ENCODE results near the gene LIN28B.
"Not testable (repeated sequence)": the region's sequence is repeated elsewhere in the genome, so short reads cannot be mapped to it uniquely, and the experiment has no call there.

Gene LIN28B, protein sequence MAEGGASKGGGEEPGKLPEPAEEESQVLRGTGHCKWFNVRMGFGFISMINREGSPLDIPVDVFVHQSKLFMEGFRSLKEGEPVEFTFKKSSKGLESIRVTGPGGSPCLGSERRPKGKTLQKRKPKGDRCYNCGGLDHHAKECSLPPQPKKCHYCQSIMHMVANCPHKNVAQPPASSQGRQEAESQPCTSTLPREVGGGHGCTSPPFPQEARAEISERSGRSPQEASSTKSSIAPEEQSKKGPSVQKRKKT

DNA sequence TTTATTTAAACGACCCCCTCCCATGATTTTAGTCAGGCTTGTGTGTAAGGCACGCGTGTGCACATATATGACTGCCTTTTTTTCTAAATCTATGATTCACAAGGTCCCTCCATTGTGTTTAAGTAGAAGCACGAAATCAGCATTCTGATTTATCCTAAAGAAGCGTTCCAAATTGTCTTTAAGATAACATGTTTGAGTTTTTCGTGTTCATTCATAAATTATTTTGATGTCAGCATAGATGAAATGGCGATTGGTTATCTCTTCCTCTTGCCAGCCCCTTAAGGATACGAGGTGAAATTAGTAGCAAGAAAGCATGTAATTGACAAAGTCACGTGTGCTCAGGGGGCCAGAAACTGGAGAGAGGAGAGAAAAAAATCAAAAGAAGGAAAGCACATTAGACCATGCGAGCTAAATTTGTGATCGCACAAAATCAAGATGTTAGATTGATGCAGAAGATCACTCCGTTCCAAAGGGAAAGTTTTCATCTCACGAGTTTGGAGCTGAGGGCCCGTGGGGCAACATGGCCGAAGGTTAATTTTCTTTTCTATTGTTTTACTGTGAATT, at the start of gene LIN28B:
LIN28B (plus strand) TSS at position 377 of the 564 bp plus-strand sequence; CDS start at position 521, 144 bp downstream.
- DNase-seq: no peak

DNA sequence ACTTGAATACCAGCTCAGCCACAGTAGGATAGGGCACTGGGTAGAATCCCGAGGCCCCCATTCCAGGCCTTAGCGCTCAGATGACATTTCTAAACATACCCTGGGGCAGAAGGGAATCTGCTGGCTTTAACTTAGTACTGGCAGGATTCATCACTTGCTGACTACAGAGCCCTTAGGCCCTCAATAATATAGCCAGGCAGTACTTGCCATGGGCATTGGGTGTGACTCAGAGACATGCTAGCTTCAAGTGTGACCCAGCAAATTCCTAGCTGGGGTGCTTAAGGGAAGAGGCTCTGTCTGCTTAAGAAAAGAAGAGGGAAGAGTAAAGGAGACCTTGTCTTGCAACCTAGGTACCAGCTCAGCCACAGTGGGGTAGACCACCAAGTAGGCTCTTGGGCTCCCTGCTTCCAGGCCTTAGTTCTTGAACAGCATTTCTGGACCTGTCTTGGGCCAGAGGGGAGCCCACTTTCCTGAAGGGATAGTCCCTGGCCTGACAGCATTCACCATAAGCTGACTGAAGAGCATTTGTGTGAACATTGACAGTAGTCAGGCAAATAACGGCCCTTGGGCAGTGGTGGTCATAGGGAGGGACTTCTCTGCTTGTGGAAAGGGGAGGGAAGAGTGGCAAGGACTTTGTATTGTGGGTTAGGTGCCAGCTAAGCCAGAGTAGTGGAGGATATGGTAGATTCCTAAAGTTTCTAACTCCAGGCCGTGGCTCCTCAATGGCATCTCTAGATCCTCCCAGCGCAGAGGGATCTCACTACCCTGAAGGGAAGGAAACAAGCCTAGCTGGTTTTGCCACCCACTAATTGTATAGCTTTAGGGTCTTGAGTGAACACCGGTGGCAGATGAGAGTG, 48.6 kb upstream of the LIN28B start:
- DNase-seq: peak; percentile 49

DNA sequence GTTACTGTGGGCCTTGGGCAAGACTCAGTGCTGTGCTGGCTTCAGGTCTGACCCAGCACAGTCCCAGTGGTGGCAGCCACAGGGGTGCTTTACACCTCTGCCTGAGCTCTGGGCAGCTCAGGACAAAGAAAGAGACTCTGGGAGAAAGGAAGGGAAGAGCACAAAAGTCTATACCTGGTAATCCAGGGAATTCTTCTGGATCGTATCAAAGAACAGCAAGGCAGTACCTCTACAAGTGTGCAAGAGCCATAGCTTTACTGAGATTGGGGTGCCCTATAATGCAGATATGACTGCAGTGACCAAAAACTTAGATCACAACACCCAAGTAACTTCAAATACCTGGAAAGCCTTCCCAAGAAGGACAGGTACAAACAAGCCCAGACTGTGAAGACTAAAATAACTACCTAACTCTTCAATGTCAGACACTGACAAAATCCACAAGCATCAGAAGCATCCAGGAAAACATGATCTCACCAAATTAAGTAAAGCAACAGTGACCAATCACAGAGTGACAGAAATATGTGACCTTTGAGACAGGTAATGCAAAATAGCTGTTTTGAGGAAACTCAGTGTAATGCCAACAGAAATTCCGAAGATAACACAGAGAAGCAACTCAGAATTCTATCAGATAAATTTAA, 47.9 kb upstream of the LIN28B start:
- DNase-seq: no peak

DNA sequence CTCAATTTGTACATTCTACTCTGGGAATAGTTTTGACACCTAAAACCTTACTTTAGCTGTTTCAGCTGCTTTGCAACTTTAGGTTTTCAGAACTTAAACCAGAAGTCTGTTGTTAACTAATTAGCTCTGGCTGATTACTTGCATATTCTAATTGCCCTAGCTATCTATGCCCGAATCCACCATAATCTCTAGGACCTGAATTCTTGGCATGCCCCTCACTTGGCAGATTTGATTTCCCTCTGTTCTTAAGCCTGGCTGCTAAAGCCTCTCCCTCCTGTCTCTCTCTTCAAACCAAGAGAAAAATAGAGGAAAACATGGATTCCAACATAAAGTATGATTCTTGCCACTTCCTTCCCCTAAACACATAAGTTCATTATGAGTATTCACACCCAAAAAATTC, 35.0 kb upstream of the LIN28B start:
- no peak for DNase-seq

DNA sequence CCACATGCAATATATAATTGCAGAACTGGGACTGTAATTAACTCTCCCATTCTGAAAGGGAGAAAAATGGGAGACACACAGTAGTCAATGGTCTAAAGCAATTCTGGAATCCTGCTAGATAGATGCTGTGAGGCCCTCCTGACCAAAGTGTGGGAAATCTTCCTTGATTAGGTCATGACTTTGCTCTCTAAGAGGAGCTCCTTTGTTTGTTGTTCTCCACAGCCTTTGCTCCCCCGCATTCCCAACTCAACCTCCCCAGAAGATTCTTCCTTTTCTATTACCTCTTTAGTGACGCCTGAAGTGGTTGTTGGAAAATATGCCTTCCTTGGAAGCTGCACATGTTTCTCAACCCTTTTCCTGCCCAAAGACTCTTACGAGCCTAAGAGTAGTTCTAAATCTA, 28.8 kb upstream of the LIN28B start:
- no peak for DNase-seq

DNA sequence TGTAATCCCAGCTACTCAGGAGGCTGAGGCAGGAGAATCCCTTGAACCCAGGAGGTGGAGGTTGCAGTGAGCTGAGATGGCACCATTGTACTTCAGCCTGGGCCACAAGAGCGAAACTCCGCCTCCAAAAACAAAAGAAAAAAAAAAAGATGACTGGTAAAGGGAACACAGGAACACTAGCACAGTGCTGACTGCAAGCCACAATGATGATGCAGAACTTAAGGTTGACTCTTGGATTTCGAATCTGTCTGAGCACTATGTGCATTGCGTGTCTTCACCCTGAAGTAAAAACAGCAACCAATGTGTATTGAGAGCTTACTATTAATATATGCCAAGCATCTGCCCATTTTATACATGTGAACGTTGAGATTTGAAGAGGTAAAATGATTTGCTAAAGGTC, 27.6 kb upstream of the LIN28B start:
- no peak for DNase-seq

DNA sequence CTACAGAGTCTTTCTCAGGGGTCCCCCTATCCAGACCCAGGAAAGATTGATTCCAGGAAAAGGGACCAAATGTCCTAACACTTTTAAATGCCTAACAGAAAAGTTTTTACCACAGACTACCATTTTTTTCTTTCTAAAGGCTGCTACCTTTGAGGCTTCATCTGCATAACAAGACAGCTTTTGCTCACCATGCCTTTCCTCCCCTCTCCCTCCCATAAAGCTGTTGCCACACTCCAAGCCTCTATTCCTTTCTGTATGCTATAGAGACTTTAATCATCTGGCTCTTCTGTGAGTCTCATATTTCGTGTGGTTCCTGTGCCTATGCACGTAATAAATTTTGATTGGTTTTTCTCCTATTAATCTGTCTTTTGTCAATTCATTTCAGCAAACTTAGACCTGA, 26.0 kb upstream of the LIN28B start:
- no peak for DNase-seq

DNA sequence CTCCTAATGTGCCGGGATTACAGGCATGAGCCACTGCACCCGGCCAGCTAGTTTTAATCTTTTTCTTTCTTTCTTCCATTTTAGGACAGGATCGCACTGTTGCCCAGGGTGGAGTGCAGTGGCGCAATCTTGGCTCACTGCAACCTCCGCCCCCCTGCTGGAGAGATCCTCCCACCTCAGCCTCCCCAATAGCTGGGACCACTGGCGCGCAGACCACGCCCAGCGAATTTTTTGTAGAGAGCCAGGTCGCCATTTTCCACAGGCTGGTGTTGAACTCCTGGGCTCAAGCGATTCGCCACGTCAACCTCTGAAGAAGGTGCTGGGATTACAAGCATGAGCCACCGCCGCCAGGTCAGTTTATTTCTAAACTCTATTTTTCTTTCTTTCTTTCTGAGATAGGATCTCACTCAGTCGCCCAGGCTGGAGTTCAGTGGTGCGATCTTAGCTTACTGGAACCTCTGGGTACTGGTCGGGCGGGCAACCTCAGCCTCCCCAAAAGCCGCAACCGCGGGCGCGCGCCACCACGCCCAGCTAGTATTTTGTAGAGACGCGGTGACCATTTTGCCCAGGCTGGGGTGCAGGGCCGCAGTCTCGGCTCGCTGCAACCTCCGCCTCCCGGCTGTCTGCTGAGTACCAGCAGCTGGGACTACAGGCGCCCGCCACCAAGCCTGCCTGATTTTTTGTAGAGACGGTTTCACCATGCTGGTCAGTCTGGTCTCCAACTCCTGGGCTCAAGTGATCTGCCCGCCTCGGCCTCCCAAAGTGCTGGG, 20.0 kb upstream of the LIN28B start:
- no peak for DNase-seq

DNA sequence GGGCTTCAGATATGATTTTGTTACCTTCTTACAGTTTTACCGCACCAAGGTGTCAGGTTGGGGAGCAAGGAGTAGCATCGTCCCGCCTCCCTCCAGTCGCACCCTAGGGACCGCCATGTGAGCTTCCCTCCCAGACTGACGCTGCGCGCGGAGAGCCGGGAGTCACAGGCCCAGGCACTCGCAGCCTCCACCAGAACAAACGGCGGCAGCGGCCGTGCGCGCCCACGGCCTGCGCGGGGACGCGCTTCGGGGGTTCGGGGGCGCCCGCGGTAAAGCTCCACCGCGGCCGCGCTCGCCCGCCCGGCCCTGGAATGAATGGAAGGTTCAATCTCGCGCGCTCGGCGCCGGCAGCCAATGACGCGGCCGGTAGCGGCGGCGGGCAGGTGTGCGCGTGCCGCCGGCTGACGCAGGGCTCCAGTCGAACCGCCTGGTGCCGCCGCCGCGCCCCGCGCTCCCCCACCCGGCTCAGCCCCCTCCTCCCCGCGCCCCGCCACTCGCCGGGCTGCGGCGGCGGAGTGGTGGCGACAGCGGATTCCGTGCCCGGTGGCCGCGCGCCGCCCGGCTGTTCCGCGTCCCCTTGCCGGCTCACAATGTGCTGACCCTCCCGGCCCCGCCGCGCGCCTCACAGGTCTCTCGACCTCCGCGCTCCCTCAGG, 16.5 kb upstream of the LIN28B start:
- DNase-seq: peak; percentile 59

DNA sequence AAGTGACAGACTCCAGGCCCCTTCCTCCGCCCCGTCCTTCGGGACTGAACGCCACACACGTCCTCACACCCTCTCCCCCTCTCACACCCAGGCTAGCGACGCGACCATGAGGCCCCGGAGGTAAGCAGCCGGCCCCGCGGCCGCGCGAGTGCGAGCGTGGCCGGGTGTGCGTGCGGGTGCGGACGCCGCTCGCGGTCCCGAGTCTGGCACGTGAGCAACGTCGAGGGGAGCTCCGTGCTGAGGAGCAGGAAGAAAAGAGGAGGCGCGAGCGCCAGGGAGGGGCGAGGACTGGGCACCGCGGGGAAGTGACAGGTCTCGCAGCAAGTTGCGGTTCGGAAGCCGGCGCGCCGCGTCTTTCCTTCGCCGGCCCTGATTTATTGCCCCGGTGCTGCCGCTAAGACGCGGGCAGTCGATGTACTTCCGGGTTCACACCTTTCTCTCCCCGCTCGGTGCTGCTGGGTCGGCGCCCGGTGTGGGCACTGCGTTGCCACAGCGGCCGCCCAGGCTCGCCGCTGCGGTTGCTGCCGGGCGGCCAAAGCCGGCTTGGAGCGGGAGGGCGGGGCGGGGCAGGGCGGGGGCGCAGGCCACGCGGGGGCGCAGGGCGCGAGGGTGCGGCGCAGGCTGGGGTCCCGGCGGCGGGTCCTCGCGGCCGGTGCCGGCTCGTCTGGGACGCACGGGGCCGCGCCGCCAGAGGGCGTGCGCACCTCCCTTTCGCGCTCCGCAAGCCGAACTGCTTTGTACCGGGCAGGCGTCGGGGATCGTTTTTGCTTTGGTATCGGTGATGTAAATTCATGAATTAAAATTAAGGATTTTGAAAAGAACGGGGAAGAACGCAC, 15.8 kb upstream of the LIN28B start:
- peak; percentile 80 for DNase-seq

DNA sequence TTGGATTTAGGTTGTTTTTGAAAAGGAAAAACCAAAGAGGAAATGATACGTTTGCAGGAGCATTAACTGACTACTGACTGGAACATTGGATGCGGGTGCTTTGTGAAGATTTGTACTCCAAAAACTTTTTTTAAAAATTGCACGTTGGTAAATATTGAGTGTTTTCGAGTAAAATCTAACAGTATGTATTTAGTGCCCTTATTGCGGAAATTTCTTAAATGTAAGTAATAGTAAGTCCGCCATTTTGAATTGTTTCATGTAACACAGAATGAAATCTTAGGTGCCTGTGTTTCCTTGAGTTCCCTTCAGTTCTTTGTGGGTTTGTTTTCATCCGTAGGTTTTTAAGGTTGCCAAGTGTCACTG, 15.2 kb upstream of the LIN28B start:
- DNase-seq: no peak

DNA sequence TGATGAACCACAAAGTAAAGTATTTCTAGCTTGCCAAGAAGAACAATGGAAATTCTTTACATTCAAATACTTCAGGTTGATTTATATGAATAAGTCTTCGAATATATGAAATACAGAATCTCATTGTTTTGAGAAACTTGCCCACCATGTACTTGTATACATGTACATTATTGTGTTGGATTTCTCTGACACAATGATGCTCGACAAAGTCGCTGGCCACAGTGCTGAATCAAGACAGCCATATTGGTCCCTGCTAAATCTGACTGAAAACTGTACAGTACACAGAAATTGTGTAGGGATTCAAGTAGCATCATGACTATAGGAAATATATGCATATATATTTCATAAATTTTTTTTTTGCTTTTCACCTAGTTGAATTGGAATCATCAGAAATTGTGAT, 13.1 kb upstream of the LIN28B start:
- DNase-seq: no peak

DNA sequence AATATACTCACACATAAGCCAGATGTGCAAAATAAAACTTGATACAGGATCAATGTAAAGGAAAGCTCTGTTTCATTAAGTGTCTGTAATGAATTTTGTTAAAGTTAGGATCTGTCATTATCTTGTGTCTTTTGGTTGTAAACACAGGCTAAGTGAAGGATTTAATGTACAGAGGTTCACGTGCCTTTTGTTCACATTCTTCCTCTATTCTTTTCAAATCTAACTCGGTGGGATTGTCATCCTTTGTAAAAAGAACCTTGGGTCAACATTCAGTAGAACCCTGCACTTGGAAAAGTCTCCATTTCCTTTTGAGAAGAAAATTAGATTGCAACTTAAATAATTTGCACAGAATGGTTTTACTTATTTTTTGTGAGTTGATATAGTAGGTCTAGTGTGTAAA, 7.7 kb upstream of the LIN28B start:
- no peak for DNase-seq

DNA sequence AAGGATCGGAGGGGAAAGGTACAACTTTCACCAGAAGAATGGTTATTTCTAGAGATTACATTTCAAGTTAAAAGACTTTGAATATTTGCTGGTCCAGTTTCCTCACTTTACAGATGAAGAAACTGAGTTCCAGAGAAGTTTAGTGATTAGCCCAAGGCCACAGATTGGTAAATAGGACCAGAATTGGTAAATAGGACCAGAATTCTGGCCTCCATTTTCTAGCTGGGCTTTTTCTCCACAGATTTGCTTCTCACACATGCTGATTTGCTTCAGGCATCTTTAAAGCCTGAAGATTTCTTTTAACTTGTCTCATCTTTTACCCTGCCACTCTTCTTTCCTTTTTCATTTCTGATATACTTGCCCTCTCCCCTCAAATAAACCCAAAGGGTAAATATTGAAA, 5.2 kb upstream of the LIN28B start:
- no peak for DNase-seq

DNA sequence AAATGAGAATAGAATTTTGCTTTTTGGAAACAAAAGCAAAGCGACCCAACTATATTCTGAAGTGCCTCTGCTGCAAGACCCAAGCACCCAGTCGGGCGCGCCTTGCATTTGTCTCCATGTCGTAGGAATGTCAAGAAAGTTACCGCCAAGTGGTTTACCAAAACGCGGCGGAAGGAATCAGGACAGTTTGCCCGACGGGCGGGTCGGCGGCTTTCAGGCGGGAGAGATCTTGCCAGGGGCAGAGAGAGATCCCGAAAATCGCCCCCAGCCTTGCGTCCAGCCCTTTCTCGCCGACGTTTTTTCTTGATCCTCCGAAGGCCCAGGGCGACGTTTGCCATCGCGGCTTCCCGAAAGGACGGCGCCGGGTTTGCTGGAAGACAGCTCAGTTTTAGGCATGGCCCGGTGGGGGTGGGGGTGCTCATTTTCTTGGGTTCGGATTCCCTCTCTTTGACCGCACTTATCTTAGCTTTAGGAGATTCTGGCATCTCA, 4.0 kb upstream of the LIN28B start:
- DNase-seq: no peak

DNA sequence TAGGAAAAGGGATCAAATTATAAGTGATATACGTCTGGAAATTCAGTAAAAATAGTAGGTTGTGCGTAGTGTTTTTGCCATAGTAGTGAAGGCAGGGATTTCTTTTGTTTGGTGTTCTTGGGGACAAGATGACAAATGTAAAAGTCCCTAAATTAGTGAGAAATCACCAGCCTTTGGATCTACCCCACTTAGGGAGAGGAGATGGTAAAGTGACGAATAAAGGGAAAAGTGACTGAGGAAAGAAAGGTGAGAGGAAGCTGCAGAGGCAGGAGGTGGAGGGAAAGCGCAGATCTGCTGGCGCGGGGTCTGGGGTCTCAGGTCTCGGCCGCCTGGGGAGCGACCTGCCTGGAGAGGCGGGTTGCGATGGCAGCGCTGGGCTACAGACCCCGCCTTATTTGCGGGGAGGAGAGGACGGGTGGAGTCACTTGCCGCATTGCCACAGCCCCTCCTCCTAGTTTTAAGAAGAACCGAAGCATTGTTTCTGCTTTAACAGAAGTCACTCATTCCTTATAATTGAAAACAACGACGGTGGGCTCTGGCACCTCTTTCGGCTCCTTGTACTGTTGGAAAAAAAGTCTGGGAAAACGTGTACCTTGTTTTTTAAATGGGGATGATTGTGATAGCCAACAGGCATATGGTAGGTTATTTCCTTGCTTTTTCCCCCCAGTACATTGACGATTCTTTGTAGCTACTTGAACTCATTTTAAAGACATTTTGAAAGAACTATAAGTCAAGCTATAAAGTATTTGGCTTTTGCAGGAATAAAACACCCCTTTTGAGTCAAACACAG, 3.3 kb upstream of the LIN28B start:
- not testable (repeated sequence) for DNase-seq

DNA sequence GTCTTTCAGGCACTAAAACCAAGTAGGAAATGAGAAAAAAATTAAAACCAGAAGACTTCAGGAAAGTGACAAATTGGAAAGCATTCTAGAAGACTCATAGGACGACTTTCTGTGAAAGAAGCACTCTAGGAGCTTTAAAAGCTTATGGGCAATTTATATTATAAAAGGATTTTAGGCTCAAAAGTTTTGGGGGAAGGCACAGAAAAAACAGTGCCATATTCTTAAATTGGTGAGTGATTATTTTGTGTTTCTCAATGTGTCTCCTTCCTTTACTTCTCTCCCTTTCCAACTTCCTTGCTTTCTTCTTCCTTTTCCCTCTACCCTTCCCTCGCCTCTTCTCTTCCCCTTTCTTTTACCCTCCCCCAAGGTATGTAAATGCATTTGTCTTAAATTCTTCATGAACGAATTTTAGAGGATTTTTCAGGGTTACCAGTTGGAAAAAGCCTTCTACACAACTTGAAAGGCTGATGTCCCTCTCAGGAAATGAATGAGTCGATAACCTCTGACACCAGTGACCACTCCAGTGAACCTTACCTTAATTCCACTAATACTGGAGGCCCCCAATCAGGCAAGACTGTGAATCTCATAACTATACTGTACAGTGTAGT, 2.6 kb upstream of the LIN28B start:
- DNase-seq: no peak

DNA sequence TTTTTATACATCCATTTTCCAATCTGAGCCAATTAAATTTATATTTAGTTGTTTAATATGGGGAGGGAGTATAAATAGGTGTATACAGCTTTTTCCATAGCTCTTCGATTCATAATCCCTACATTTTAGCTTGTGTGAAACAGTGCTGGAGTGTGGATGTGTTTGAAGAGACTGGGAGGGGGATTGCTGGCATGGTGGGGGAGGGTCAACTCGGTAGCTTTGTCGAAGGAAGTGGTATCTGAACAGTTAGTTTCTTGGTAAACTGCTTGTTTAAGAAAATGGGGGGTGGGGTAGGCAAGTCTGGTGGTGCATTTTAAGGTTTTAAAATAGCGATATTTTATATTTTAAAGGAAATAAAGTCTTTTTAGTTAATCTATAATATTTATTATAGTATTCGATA, 1.4 kb upstream of the LIN28B start:
- DNase-seq: no peak

DNA sequence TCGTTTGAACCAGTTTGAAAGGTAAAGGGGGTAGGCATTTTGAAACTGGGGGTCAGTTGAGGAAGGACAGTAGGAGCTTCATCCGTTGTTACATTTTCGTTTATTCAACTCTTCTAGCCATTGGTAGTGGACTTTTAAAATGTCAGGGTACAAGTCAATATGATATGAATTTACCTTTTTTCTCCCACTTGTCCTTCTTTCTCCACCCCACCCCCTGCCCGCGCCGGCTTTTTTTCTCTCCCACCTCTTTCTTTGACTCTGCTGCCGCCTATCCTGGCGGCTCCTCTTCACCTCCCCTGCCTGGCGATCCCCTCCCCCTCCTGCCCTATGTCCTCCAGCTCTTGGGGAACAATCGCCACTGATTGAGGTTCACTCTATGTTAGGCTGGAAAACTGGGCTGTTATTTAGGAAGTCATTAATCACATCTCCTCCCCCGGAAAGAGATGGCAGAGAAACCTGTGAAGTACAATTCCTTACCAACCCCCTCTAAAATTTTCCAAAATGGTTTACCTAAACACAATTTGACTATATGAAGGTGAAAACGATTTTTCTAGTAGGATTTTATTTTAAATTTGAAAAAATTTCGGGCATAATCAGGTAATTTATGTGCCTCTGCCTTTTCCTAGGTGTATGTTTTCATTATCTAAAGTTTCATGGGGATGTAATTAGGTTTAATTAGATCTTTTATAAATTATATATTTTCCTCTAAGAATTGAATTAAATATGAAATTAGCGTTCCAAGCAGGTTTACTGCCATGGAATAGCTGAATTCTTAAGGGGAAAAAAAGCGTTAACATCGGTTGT, 778 bp upstream of the LIN28B start:
- no peak for DNase-seq
